Lower leg skin (tissue), 4 donors: ENCODE results near the gene AMFR. TPM values are rescaled to one million over a fixed set of nuclear protein-coding genes. Genes with fewer than 3 reads are reported as not detected.

Source experiments
- DNase-seq, 2 donors: peaks; one replicate each; pipeline ENCODE4 v3.0.0-alpha.2; 2019; ENCODE audit warnings: low spot score in 2 of 2
- H3K4me3 ChIP-seq: fragments of 200-600 bp; sonication (generic); 2 replicates; pipeline ENCODE4 v1.5.1; 2017; ENCODE audit warnings: mild to moderate bottlenecking, low read depth; ENCODE audit not compliant: poor library complexity, severe bottlenecking
- POLR2A ChIP-seq, 2 donors: fragments of 450-650 bp; IDR thresholded peaks; one replicate each; pipeline ENCODE4 v1.6.1; 2016 to 2017; ENCODE audit warnings: antibody characterized with exemption in 2 of 2, mild to moderate bottlenecking in 1 of 2, moderate library complexity in 1 of 2
- WGBS, 2 donors: methylation state at CpG; one replicate each; pipeline ENCODE4 v1.1.5; 2018; 5-methylcytosine and 5-hydroxymethylcytosine counted together
- intact Hi-C: fragments of 100-400 bp; cut with DNase I; formaldehyde crosslinking; loops from one replicate; pipeline ENCODE4 v1.15.0; 2023; ENCODE audit warnings: low total_unique reads
- total RNA-seq, 4 donors: library from RNA; depleted of rRNA; stranded (reverse); fragments of >200 nt; gene quantifications; one replicate each; pipeline ENCODE4 v1.1.0, GENCODE V29; 2016
- TF ChIP-seq, protein P1 (sequence below), 3 donors: fragments of 450-650 bp; IDR thresholded peaks; one replicate each; pipeline ENCODE4 v1.5.1; 2016; ENCODE audit warnings: antibody characterized with exemption in 3 of 3, mild to moderate bottlenecking in 3 of 3, moderate library complexity in 2 of 3

The AMFR gene
- total RNA-seq, 4 donors from 2014 or later, result 77.3 to 149 (median 124) TPM

DNA sequence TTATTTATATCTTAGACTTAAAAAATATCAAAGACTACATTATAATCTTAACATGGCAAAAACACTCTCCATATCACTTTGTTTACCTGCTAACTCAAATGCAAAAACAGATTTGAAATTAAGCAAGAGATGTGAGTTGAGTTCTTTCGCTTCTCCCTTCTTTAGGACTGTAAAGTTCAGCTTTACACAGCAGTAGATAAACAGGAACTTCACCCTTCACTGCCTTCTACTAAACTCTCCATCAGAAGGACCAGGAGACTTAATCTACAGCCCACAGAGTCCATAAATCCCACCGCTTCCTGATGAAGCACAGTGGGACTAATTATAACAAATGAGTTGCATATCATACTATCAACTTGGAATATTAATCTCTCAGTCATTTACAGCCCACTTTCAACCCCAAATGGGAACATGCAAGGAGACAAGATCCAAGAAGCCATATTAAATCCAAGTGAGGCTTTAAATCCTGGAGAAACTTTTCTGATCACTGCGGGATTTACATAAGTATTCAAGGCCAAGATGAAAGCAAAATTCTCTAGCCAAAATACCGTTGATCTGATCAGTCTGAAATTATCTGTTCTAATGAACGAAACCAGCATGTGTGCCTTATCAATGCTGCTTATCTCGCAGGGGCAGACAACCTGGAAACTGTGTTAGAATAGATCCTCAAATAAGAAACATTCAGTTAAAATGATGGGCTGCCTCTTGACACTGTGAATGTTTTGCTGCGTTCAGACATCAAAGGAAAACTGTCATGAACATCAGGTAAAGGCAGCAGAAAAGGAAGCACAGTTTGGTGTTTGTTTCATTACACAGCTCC lies 1.6 kb downstream of the AMFR start:
- peak overlapping the region; percentile 97 for H3K4me3 ChIP-seq
- TF ChIP-seq POLR2A (IDR thresholded peaks at IDR 0.05), result no peak
- TF ChIP-seq, protein P1, sequence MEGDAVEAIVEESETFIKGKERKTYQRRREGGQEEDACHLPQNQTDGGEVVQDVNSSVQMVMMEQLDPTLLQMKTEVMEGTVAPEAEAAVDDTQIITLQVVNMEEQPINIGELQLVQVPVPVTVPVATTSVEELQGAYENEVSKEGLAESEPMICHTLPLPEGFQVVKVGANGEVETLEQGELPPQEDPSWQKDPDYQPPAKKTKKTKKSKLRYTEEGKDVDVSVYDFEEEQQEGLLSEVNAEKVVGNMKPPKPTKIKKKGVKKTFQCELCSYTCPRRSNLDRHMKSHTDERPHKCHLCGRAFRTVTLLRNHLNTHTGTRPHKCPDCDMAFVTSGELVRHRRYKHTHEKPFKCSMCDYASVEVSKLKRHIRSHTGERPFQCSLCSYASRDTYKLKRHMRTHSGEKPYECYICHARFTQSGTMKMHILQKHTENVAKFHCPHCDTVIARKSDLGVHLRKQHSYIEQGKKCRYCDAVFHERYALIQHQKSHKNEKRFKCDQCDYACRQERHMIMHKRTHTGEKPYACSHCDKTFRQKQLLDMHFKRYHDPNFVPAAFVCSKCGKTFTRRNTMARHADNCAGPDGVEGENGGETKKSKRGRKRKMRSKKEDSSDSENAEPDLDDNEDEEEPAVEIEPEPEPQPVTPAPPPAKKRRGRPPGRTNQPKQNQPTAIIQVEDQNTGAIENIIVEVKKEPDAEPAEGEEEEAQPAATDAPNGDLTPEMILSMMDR (IDR thresholded peaks at IDR 0.05), result no peak
- intact Hi-C loops, result no loop called here
- 22 to 24% methylated on average over 7 of the region's 7 CpGs for WGBS, 2 donors
- DNase-seq, result no peak

DNA sequence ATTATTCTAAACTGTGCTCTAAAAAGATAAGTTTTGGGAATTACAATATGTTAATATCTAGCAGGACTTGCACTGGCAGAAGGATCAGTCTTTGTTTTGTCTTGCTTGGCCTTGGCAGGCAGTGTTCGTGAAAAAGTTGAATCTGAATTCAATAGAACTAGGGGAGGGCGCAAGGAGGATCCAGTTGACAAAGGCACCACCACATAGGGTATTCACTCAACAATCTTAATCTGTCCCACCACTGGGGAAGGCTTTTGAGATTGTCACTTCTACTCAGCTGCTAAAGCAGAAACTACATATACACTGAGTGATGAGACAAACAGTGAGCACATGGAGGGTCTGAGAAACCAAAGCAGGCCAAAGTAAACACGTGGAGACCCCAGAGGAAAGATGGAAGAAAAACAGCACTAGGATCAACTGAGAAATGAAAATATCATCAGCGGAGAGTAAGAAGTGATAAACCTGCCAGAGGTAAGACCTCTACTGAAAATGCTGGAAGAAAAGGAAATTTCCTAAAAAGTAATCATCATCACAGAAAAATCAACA lies 2.4 kb downstream of the AMFR start:
- no peak for TF ChIP-seq POLR2A (IDR thresholded peaks at IDR 0.05)
- TF ChIP-seq, protein P1 (IDR thresholded peaks at IDR 0.05), result no peak
- no peak for DNase-seq
- no peak overlapping the region for H3K4me3 ChIP-seq
- 69 to 75% methylated on average over 4 of the region's 4 CpGs for WGBS, 2 donors
- intact Hi-C loops, result no loop called here

DNA sequence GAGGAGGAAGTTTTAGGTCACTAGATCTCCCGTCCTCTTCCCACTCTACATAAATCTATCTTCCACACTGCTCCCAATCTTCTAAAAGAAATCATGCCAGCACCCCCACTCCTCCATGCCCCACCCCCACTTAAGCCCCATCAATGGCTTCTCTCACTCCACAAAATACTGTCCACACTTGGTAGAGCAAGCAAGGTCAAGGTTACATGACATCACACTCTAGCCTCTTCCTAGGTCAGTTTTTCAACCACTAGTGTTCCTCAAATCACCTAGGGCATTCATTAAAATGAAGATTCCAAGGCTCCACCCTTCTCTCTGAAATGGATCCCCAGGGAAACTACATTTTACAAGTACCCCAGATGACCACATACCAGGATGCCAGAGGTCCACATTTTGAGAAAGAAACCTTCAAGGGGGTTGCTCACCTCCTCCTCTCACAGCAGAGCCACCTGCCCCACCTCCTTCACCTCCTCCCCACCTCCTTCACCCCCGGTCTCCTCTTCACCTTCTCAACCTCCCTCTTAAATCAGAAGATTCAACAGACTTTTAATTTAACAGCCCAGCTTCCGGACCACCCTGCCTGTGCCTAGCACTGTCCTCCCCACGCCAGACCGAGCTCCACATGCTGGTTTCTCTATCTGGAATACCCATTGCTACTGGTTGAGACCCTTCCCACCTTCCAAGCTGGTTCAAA lies 3.2 kb downstream of the AMFR start:
- 86 to 87% methylated on average over 5 of the region's 5 CpGs for WGBS, 2 donors
- intact Hi-C loops, result no loop called here
- no peak overlapping the region for H3K4me3 ChIP-seq
- DNase-seq, result no peak
- TF ChIP-seq, protein P1 (IDR thresholded peaks at IDR 0.05), result no peak
- TF ChIP-seq POLR2A (IDR thresholded peaks at IDR 0.05), result no peak

DNA sequence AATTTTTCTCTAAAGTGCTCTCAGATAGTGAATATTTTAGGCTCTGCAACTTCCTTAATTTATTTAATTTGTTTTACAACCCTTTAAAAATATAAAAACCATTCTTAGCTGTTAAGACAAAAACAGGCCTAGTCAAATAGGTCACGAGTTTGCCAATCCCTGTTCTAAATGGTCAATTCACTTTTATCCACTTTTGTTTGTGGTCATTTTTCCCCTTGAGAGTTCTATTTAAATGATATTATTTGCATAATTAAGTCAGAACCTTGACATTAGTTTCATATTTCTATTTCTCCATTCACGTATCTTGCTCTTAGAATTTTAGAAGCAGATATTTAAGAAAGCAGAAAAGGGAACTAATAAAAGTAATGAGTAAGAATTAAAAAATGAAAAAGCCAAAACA lies 4.0 kb downstream of the AMFR start:
- TF ChIP-seq, protein P1 (IDR thresholded peaks at IDR 0.05), result no peak
- no peak for TF ChIP-seq POLR2A (IDR thresholded peaks at IDR 0.05)
- DNase-seq, result no peak
- H3K4me3 ChIP-seq, result no peak overlapping the region
- intact Hi-C loops, result no loop called here
- WGBS, 2 donors, result 81 to 87% methylated on average over 2 of the region's 2 CpGs

DNA sequence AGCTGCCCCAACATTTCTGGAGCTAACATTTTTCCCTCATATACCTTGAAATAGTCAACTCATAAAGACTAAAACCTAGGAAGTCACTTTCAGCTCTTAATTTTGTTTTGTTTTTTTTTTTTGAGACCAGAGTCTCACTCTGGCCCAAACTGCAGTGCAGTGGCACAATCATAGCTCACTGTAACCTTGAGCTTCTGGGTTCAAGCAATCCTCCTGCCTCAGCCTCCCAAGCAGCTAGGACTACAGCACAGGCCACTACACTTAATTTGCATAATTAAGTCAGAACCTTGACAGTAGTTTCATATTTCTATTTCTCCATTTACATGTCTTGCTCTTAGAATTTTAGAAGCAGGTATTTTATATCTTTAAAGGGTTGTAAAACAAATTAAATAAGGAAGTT lies 4.7 kb downstream of the AMFR start:
- H3K4me3 ChIP-seq, result no peak overlapping the region
- DNase-seq, result no peak
- intact Hi-C loops, result no loop called here
- TF ChIP-seq, protein P1 (IDR thresholded peaks at IDR 0.05), result no peak
- no peak for TF ChIP-seq POLR2A (IDR thresholded peaks at IDR 0.05)
